GM18508 (cell line): ENCODE data around the gene PHYHIPL.
"Not testable (repeated sequence)": the region's sequence is repeated elsewhere in the genome, so short reads cannot be mapped to it uniquely, and the experiment has no call there.

Source experiments
- ATAC-seq: cut with Tn5 transposase; IDR thresholded peaks from one replicate; pipeline ENCODE4 v1.9.1; 2021; ENCODE audit warnings: moderate number of reproducible peaks; ENCODE audit not compliant: insufficient read depth, unreplicated experiment

The PHYHIPL gene

GRCh38 chr10:59181668-59182067 is 5.2 kb downstream of the PHYHIPL start:
- ATAC-seq, result no peak

GRCh38 chr10:59190332-59190731 is 13.9 kb downstream of the PHYHIPL start:
- ATAC-seq, result no peak

- ATAC-seq, result no peak
Observed at GRCh38 chr10:59206204-59206720, 29.8 kb downstream of the PHYHIPL start.

GRCh38 chr10:59212301-59212798 is 35.9 kb downstream of the PHYHIPL start:
- no peak for ATAC-seq

GRCh38 chr10:59214160-59214559 is 37.7 kb downstream of the PHYHIPL start:
- no peak for ATAC-seq

- no peak for ATAC-seq
Observed at GRCh38 chr10:59216178-59216869, 39.9 kb downstream of the PHYHIPL start.

GRCh38 chr10:59222788-59223187 is 46.3 kb downstream of the PHYHIPL start:
- no peak for ATAC-seq

GRCh38 chr10:59223597-59223996 is 47.2 kb downstream of the PHYHIPL start:
- ATAC-seq, result not testable (repeated sequence)

GRCh38 chr10:59225211-59225610 is 48.8 kb downstream of the PHYHIPL start:
- no peak for ATAC-seq

- ATAC-seq, result no peak
Observed at GRCh38 chr10:59227136-59227673, 50.8 kb downstream of the PHYHIPL start.

GRCh38 chr10:59229441-59229840 is 53.0 kb downstream of the PHYHIPL start:
- no peak for ATAC-seq

GRCh38 chr10:59234194-59234593 is 57.8 kb downstream of the PHYHIPL start:
- ATAC-seq, result no peak

- no peak for ATAC-seq
Observed at GRCh38 chr10:59234816-59235429, 58.5 kb downstream of the PHYHIPL start.

- ATAC-seq, result no peak
Observed at GRCh38 chr10:59236064-59236697, 59.7 kb downstream of the PHYHIPL start.

- no peak for ATAC-seq
Observed at GRCh38 chr10:59237775-59238174, 61.3 kb downstream of the PHYHIPL start.

GRCh38 chr10:59239108-59239507 is 62.7 kb downstream of the PHYHIPL start:
- ATAC-seq, result not testable (repeated sequence)

- ATAC-seq, result no peak
Observed at GRCh38 chr10:59240582-59241183, 64.2 kb downstream of the PHYHIPL start.

GRCh38 chr10:59242057-59242456 is 65.6 kb downstream of the PHYHIPL start:
- no peak for ATAC-seq

GRCh38 chr10:59242991-59243390 is 66.5 kb downstream of the PHYHIPL start:
- ATAC-seq, result no peak

- no peak for ATAC-seq
Observed at GRCh38 chr10:59243611-59244195, 67.3 kb downstream of the PHYHIPL start.
